GM19372 (cell line): ENCODE measurements around the gene SYT5.
A peak's percentile ranks its signal among the peaks of the same experiment; 100 is the strongest.
"Not testable (repeated sequence)": the region's sequence is repeated elsewhere in the genome, so short reads cannot be mapped to it uniquely, and the experiment has no call there.

Experiments
- ATAC-seq: cut with Tn5 transposase; IDR thresholded peaks from one replicate; pipeline ENCODE4 v1.9.1; 2021; ENCODE audit warnings: mild to moderate bottlenecking, low read depth, moderate library complexity; ENCODE audit not compliant: unreplicated experiment

Gene SYT5

GRCh38 chr19:55208880-55209692, 29.0 kb upstream of the SYT5 start, which contains the start of gene PTPRH:
Gene PTPRH (minus strand): TSS chr19:55209501. CDS start chr19:55209433, 68 bp downstream.
- ATAC-seq = no peak

- no peak for ATAC-seq
Measured at GRCh38 chr19:55206664-55207500, 26.8 kb upstream of the SYT5 start.

GRCh38 chr19:55202199-55202598, 22.1 kb upstream of the SYT5 start:
- ATAC-seq = not testable (repeated sequence)

GRCh38 chr19:55199620-55200204, 19.6 kb upstream of the SYT5 start:
- no peak for ATAC-seq

- no peak for ATAC-seq
Measured at GRCh38 chr19:55198651-55199050, 18.6 kb upstream of the SYT5 start.

GRCh38 chr19:55197528-55197927, 17.4 kb upstream of the SYT5 start:
- no peak for ATAC-seq

GRCh38 chr19:55196803-55197202, 16.7 kb upstream of the SYT5 start:
- no peak for ATAC-seq

- ATAC-seq = no peak
Measured at GRCh38 chr19:55193481-55193880, 13.4 kb upstream of the SYT5 start.

- ATAC-seq = no peak
Measured at GRCh38 chr19:55189403-55189835, 9.3 kb upstream of the SYT5 start.

GRCh38 chr19:55188625-55189024, 8.5 kb upstream of the SYT5 start:
- ATAC-seq = no peak

GRCh38 chr19:55186080-55186479, 6.0 kb upstream of the SYT5 start:
- no peak for ATAC-seq

GRCh38 chr19:55181740-55182139, 1.7 kb upstream of the SYT5 start:
- ATAC-seq = no peak

- ATAC-seq = peak; percentile 75
Measured at GRCh38 chr19:55178781-55179599, 1.1 kb downstream of the SYT5 start.

- ATAC-seq = no peak
Measured at GRCh38 chr19:55176076-55176475, 4.0 kb downstream of the SYT5 start.

- no peak for ATAC-seq
Measured at GRCh38 chr19:55175117-55175867, 4.8 kb downstream of the SYT5 start.

GRCh38 chr19:55174425-55175116, 5.5 kb downstream of the SYT5 start:
- no peak for ATAC-seq

- ATAC-seq = no peak
Measured at GRCh38 chr19:55173714-55174409, 6.2 kb downstream of the SYT5 start.

- no peak for ATAC-seq
Measured at GRCh38 chr19:55173186-55173713, 6.8 kb downstream of the SYT5 start.
